Esophagus squamous epithelium (tissue), 4 donors: ENCODE data around the gene FRMD4A.

ENCODE experiments used
- CTCF ChIP-seq, 6 experiments: fragments of 450-650 bp in 4 of 6; fragments of 200-600 bp in 2 of 6; sonication (generic) in 2 of 6; IDR thresholded peaks; one replicate each; pipeline ENCODE4 v1.5.1; 2016 to 2019; ENCODE audit warnings: antibody characterized with exemption in 6 of 6, mild to moderate bottlenecking in 4 of 6, moderate library complexity in 4 of 6
- POLR2A ChIP-seq, 4 donors: fragments of 450-650 bp; IDR thresholded peaks; one replicate each; pipeline ENCODE4 v1.6.1; 2017; ENCODE audit warnings: antibody characterized with exemption in 4 of 4, mild to moderate bottlenecking in 4 of 4, moderate library complexity in 3 of 4

- no peak for TF ChIP-seq CTCF (IDR thresholded peaks at IDR 0.05)
- no peak for TF ChIP-seq POLR2A (IDR thresholded peaks at IDR 0.05)
These were observed 31.2 kb downstream of the FRMD4A start for GRCh38 chr10:14299556-14299955.
